ENCODE results near the gene LGR6. TPM values are rescaled to one million over a fixed set of nuclear protein-coding genes. Genes with fewer than 3 reads are reported as not detected.

The LGR6 gene
- total and polyA plus RNA-seq, 2 experiments from 2014 or later = 0.66 to 0.89 TPM

GRCh38 chr1:202144402-202145067 lies 49.1 kb upstream of the LGR6 start, which contains the start of gene ARL8A:
Gene ARL8A, minus strand, starts transcription at chr1:202144737. Its CDS starts 165 bp downstream, at chr1:202144572.
- peak within 1 kb of the TSS; percentile 91 for H3K27ac Mint-ChIP-seq
- Histone ChIP-seq H3K4me2 (peak within 1 kb of the TSS; percentile 98), H3K36me3 (ENCODE audit: insufficient read depth) (no peaks in the 10 kb centered on the region), H3K4me1 (ENCODE audit: insufficient read depth) (peaks cover 15% of the 10 kb centered on the region), H4K20me1 (replicated peaks; ENCODE audit: insufficient read depth) (no peaks in the 10 kb centered on the region; the same call in 1 of the 2 replicates), H3K27me3 (ENCODE audit: insufficient read depth) (0 out of 2 replicates have a peak, but pooled peaks cover 7% of the 10 kb centered on the region), H3K79me2 (replicated peaks; ENCODE audit: insufficient read depth) (peaks cover 43% of the 10 kb centered on the region), H3K4me3 (peak within 1 kb of the TSS; percentile 93), H3K27ac (ENCODE audit: low read depth) (no peak within 1 kb of the TSS), H3F3A (replicated peaks; ENCODE audit: low read depth) (0 out of 2 replicates have a peak, but pooled peaks cover 5% of the 10 kb centered on the region), H2AFZ (peak within 1 kb of the TSS; percentile 97), H3K9me2 (ENCODE audit: insufficient read depth) (no peaks in the 10 kb centered on the region)
- no peak for TF ChIP-seq NANOG (IDR thresholded peaks at IDR 0.05; ENCODE audit: borderline replicate concordance)
- peak; percentile 83 for TF ChIP-seq POLR2AphosphoS5 (IDR thresholded peaks at IDR 0.05; ENCODE audit: low read depth)
- TF ChIP-seq STAT1 (IDR thresholded peaks at IDR 0.05; ENCODE audit: unreplicated experiment) = no peak
- TF ChIP-seq ETS1 (IDR thresholded peaks at IDR 0.05) = no peak
- peaks cover 9% of the 10 kb centered on the region for H3K27me3 Mint-ChIP-seq (ENCODE audit: insufficient read depth, low read depth, poor library complexity)
- no peaks in the 10 kb centered on the region for H3K36me3 Mint-ChIP-seq (ENCODE audit: low read depth)
- DNase-seq (ENCODE audit: low spot score) (peak; percentile 75), ATAC-seq (peak; percentile 65)
- H3K9me3 Mint-ChIP-seq = no peaks in the 10 kb centered on the region
- peaks cover 11% of the 10 kb centered on the region for H3K4me1 Mint-ChIP-seq
- peak within 1 kb of the TSS; percentile 92 for H3K4me3 Mint-ChIP-seq

- no peak for DNase-seq (ENCODE audit: low spot score)
- no peak overlapping the region for H3K27ac ChIP-seq (ENCODE audit: low read depth)
- peak overlapping the region; percentile 97 for H2AFZ ChIP-seq
- peaks cover 36% of the 10 kb centered on the region for H3K79me2 ChIP-seq (replicated peaks; ENCODE audit: insufficient read depth)
- peaks cover 9% of the 10 kb centered on the region for H3K27me3 Mint-ChIP-seq (ENCODE audit: insufficient read depth, low read depth, poor library complexity)
- peak; percentile 7 for ATAC-seq
- peak overlapping the region; percentile 93 for H3K4me3 ChIP-seq
- no peaks in the 10 kb centered on the region for H3K36me3 Mint-ChIP-seq (ENCODE audit: low read depth)
- peak overlapping the region; percentile 98 for H3K4me2 ChIP-seq
- H3K27me3 ChIP-seq (ENCODE audit: insufficient read depth) = 0 out of 2 replicates have a peak, but pooled peaks cover 7% of the 10 kb centered on the region
- H4K20me1 ChIP-seq (replicated peaks; ENCODE audit: insufficient read depth) = no peaks in the 10 kb centered on the region; the same call in 1 of the 2 replicates
- H3K36me3 ChIP-seq (ENCODE audit: insufficient read depth) = no peaks in the 10 kb centered on the region
- H3K9me2 ChIP-seq (ENCODE audit: insufficient read depth) = no peaks in the 10 kb centered on the region
- peaks cover 15% of the 10 kb centered on the region for H3K4me1 ChIP-seq (ENCODE audit: insufficient read depth)
- 0 out of 2 replicates have a peak, but pooled peaks cover 5% of the 10 kb centered on the region for H3F3A ChIP-seq (replicated peaks; ENCODE audit: low read depth)
- peaks cover 11% of the 10 kb centered on the region for H3K4me1 Mint-ChIP-seq
- H3K9me3 Mint-ChIP-seq = no peaks in the 10 kb centered on the region
- H3K4me3 Mint-ChIP-seq = peak overlapping the region; percentile 92
- no peak overlapping the region for H3K27ac Mint-ChIP-seq
- no peak for TF ChIP-seq POLR2AphosphoS5 (IDR thresholded peaks at IDR 0.05; ENCODE audit: low read depth)
- TF ChIP-seq CREB1 (CRISPR knock-in tag; IDR thresholded peaks at IDR 0.05; ENCODE audit: low read depth) = no peak
- no peak for TF ChIP-seq CTCF (conservative IDR thresholded peaks at IDR 0.05; ENCODE audit: low read depth in 2 of 2)
- no peak for TF ChIP-seq EZH2 (IDR thresholded peaks at IDR 0.05; ENCODE audit: low read depth, unreplicated experiment)
- no peak for TF ChIP-seq ETS1 (IDR thresholded peaks at IDR 0.05)
- TF ChIP-seq ZNF114 (CRISPR knock-in tag; IDR thresholded peaks at IDR 0.05) = no peak
- TF ChIP-seq NANOG (IDR thresholded peaks at IDR 0.05; ENCODE audit: borderline replicate concordance) = no peak
- no peak for TF ChIP-seq ZNF331 (CRISPR knock-in tag; IDR thresholded peaks at IDR 0.05; ENCODE audit: low read depth)
Measured at GRCh38 chr1:202145068-202145743, 48.4 kb upstream of the LGR6 start.

Measured in GM23338 (cell line).